ENCODE results near the gene FCHSD1. TPM values are rescaled to one million over a fixed set of nuclear protein-coding genes. Genes with fewer than 3 reads are reported as not detected.

The FCHSD1 gene
- total and polyA plus RNA-seq, 4 donors: 12.2 to 23.2 (median 17.7) TPM

DNA sequence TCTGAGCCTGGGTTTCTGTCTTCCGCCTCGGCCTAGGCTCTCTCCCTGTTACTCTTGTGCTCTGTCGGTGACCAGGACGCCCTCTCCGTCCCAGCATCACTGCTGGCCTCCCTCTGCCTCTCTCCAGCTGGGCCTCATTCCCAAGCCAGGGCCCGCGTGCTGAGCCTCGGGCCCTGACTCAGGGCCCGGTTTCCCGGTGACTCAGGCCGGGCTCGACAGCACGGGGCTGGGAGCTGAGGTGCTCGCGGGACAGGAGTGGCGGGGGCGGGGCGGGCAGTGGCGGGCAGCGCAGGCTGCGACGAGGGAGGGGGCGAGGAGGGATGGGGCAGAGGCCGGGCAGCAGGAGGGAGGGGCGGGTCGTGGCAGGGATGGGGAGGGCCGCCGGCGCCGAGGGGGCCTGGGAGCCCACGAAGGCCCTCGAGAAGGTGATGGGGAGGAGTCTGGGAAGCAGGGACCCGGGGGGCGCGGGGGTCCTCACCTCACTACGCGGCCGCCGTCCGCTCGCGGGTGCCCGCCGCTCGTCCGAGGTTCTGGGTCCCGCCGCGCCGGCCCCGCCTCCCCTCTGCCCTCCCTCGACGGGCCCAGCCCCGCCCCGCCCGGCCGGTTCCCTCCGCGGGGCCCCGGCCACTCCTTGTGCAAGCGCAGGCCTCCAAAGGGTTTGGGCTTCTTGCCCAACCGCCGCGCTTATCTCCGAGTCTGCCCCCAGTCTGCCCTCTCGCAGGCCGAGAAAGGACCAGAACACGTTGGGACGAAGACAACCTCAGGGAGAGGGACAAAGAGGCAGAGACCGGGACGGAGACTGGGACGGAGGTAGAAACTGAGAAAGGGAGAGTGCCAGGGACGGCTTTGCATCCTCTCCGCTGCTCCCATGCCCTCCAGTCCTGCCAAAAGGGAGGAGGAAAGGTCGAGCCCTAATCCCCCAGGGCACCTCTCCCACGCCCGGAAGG, 30.8 kb upstream of the FCHSD1 start, which contains the start of gene ARAP3:
Gene ARAP3 (minus strand): TSS at position 536 of the 947 bp plus-strand sequence. CDS start 1,744 bp downstream, outside the sequence.
- Histone ChIP-seq H3K27me3 (ENCODE audit: control insufficient read depth in 3 of 3, insufficient read depth in 3 of 3, low read length in 2 of 3) (no peaks in the 10 kb centered on the region), H3K27ac (ENCODE audit: low read depth in 1 of 2, low read length in 1 of 2) (peak within 1 kb of the TSS; percentile 83 to 93), H3K4me1 (ENCODE audit: control insufficient read depth in 5 of 5, insufficient read depth in 5 of 5, low read length in 5 of 5) (peaks cover 0 to 35% (median 17%) of the 10 kb centered on the region in 5 donors), H3K36me3 (ENCODE audit: control insufficient read depth in 4 of 4, insufficient read depth in 4 of 4, low read length in 4 of 4) (peaks cover 0 to 4% (median 0%) of the 10 kb centered on the region in 4 donors), H3K9me3 (ENCODE audit: control insufficient read depth in 4 of 4, insufficient read depth in 3 of 4, low read length in 3 of 4) (peaks cover 0 to 2% (median 0%) of the 10 kb centered on the region in 4 donors), H3K9ac (ENCODE audit: insufficient read depth in 1 of 2, low read length in 2 of 2) (peak within 1 kb of the TSS in 1 of 2 donors; percentile 91), H3K4me3 (peak within 1 kb of the TSS; percentile 51)
- ATAC-seq (ENCODE audit: insufficient read depth, low FRiP score) (peak; percentile 94), DNase-seq (peak; percentile 89 to 94 (median 92))
- TF ChIP-seq CTCF (IDR thresholded peaks at IDR 0.05; ENCODE audit: control extremely low read depth, extremely low read depth): no peak
- WGBS, 2 donors: 3 to 7% methylated on average over 59 to 77 of the region's 77 CpGs

DNA sequence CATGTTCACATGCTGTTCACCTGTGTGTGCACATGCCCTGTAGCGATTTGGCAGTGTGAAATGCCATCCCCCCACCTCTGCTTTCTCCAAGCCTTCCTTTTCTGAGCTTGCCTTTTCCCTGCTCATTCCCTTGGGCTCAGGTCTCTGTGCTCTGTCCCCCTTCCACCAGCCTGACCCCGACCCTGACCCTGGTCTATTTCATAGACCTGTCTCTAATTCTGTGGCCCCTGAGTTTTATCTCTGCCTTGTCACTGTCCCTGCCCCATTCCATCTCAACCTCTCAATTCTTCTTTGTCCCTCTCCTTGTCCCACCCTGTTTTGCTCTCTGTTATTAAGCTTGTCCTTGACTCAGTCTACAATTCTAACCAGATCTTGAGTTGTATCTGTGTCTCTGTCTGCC, 30.1 kb upstream of the FCHSD1 start:
- Histone ChIP-seq H3K4me1 (ENCODE audit: control insufficient read depth in 5 of 5, insufficient read depth in 5 of 5, low read length in 5 of 5) (peaks cover 0 to 35% (median 17%) of the 10 kb centered on the region in 5 donors), H3K9me3 (ENCODE audit: control insufficient read depth in 4 of 4, insufficient read depth in 3 of 4, low read length in 3 of 4) (peaks cover 0 to 2% (median 0%) of the 10 kb centered on the region in 4 donors), H3K27me3 (ENCODE audit: control insufficient read depth in 3 of 3, insufficient read depth in 3 of 3, low read length in 2 of 3) (no peaks in the 10 kb centered on the region), H3K4me3 (peak overlapping the region; percentile 42), H3K36me3 (ENCODE audit: control insufficient read depth in 4 of 4, insufficient read depth in 4 of 4, low read length in 4 of 4) (peaks cover 0 to 6% (median 0%) of the 10 kb centered on the region in 4 donors), H3K27ac (ENCODE audit: low read depth in 1 of 2, low read length in 1 of 2) (peak overlapping the region; percentile 83 to 93), H3K9ac (ENCODE audit: insufficient read depth in 1 of 2, low read length in 2 of 2) (peak overlapping the region in 1 of 2 donors; percentile 91)
- WGBS, 2 donors: 62 to 69% methylated on average over 2 of the region's 2 CpGs
- TF ChIP-seq CTCF (IDR thresholded peaks at IDR 0.05; ENCODE audit: control extremely low read depth, extremely low read depth): no peak
- ATAC-seq (ENCODE audit: insufficient read depth, low FRiP score) (no peak), DNase-seq (no peak)

- peak overlapping the region; percentile 1 for H3K4me3 ChIP-seq
- no peak for TF ChIP-seq CTCF (IDR thresholded peaks at IDR 0.05; ENCODE audit: control extremely low read depth, extremely low read depth)
- peaks cover 0 to 6% (median 0%) of the 10 kb centered on the region in 4 donors for H3K36me3 ChIP-seq (ENCODE audit: control insufficient read depth in 4 of 4, insufficient read depth in 4 of 4, low read length in 4 of 4)
- H3K9me3 ChIP-seq (ENCODE audit: control insufficient read depth in 4 of 4, insufficient read depth in 3 of 4, low read length in 3 of 4): peaks cover 0 to 2% (median 0%) of the 10 kb centered on the region in 4 donors
- DNase-seq: peak; percentile 52 to 81 (median 69)
- H3K4me1 ChIP-seq (ENCODE audit: control insufficient read depth in 5 of 5, insufficient read depth in 5 of 5, low read length in 5 of 5): peaks cover 0 to 35% (median 17%) of the 10 kb centered on the region in 5 donors
- ATAC-seq (ENCODE audit: insufficient read depth, low FRiP score): no peak
- H3K27me3 ChIP-seq (ENCODE audit: control insufficient read depth in 3 of 3, insufficient read depth in 3 of 3, low read length in 2 of 3): no peaks in the 10 kb centered on the region
- 26 to 36% methylated on average over 6 of the region's 6 CpGs for WGBS, 2 donors
- H3K27ac ChIP-seq (ENCODE audit: low read depth in 1 of 2, low read length in 1 of 2): peak overlapping the region; percentile 83 to 93
- H3K9ac ChIP-seq (ENCODE audit: insufficient read depth in 1 of 2, low read length in 2 of 2): peak overlapping the region in 1 of 2 donors; percentile 91
Observed at GRCh38 chr5:141680751-141681201, 29.6 kb upstream of the FCHSD1 start.

Data from lung (tissue), 12 donors.